ENCODE data around the gene PANK4.

The PANK4 gene

GRCh38 chr1:2522230-2522629, 4.2 kb downstream of the PANK4 start:
- no peaks in the 10 kb centered on the region for H3K9me3 Mint-ChIP-seq
- TF ChIP-seq, protein P1, sequence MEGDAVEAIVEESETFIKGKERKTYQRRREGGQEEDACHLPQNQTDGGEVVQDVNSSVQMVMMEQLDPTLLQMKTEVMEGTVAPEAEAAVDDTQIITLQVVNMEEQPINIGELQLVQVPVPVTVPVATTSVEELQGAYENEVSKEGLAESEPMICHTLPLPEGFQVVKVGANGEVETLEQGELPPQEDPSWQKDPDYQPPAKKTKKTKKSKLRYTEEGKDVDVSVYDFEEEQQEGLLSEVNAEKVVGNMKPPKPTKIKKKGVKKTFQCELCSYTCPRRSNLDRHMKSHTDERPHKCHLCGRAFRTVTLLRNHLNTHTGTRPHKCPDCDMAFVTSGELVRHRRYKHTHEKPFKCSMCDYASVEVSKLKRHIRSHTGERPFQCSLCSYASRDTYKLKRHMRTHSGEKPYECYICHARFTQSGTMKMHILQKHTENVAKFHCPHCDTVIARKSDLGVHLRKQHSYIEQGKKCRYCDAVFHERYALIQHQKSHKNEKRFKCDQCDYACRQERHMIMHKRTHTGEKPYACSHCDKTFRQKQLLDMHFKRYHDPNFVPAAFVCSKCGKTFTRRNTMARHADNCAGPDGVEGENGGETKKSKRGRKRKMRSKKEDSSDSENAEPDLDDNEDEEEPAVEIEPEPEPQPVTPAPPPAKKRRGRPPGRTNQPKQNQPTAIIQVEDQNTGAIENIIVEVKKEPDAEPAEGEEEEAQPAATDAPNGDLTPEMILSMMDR (IDR thresholded peaks at IDR 0.05; ENCODE audit: unreplicated experiment in 3 of 3): no peak
- H3K27ac Mint-ChIP-seq: no peak overlapping the region
- H3K4me3 Mint-ChIP-seq: peak overlapping the region in 1 of 3 experiments; percentile 78
- peaks cover 31% of the 10 kb centered on the region for H3K36me3 Mint-ChIP-seq (ENCODE audit: low read depth)
- H3K27me3 Mint-ChIP-seq (ENCODE audit: low read depth): peaks cover 5% of the 10 kb centered on the region
- peaks cover 31% of the 10 kb centered on the region for H3K4me1 Mint-ChIP-seq

GRCh38 chr1:2520806-2521205, 5.6 kb downstream of the PANK4 start:
- no peaks in the 10 kb centered on the region for H3K27me3 Mint-ChIP-seq (ENCODE audit: low read depth)
- no peak overlapping the region for H3K27ac Mint-ChIP-seq
- H3K4me1 Mint-ChIP-seq: peaks cover 24% of the 10 kb centered on the region
- TF ChIP-seq, protein P1 (IDR thresholded peaks at IDR 0.05; ENCODE audit: unreplicated experiment in 3 of 3): no peak
- no peaks in the 10 kb centered on the region for H3K9me3 Mint-ChIP-seq
- H3K4me3 Mint-ChIP-seq: no peak overlapping the region
- peaks cover 32% of the 10 kb centered on the region for H3K36me3 Mint-ChIP-seq (ENCODE audit: low read depth)

- Mint-ChIP-seq H3K27me3 (ENCODE audit: low read depth) (no peaks in the 10 kb centered on the region), H3K4me3 (no peak overlapping the region), H3K4me1 (peaks cover 21% of the 10 kb centered on the region), H3K27ac (no peak overlapping the region), H3K36me3 (ENCODE audit: low read depth) (peaks cover 34% of the 10 kb centered on the region), H3K9me3 (no peaks in the 10 kb centered on the region)
- TF ChIP-seq, protein P1 (IDR thresholded peaks at IDR 0.05; ENCODE audit: unreplicated experiment in 3 of 3): no peak
Measured at GRCh38 chr1:2520206-2520605, 6.2 kb downstream of the PANK4 start.

GRCh38 chr1:2519729-2520128, 6.7 kb downstream of the PANK4 start:
- H3K27me3 Mint-ChIP-seq (ENCODE audit: low read depth): no peaks in the 10 kb centered on the region
- no peak overlapping the region for H3K4me3 Mint-ChIP-seq
- TF ChIP-seq, protein P1 (IDR thresholded peaks at IDR 0.05; ENCODE audit: unreplicated experiment in 3 of 3): no peak
- H3K27ac Mint-ChIP-seq: no peak overlapping the region
- H3K36me3 Mint-ChIP-seq (ENCODE audit: low read depth): peaks cover 36% of the 10 kb centered on the region
- H3K4me1 Mint-ChIP-seq: peaks cover 16% of the 10 kb centered on the region
- H3K9me3 Mint-ChIP-seq: no peaks in the 10 kb centered on the region

- Mint-ChIP-seq H3K9me3 (no peaks in the 10 kb centered on the region), H3K27me3 (ENCODE audit: low read depth) (no peaks in the 10 kb centered on the region), H3K4me3 (no peak overlapping the region), H3K27ac (no peak overlapping the region), H3K4me1 (peaks cover 11% of the 10 kb centered on the region), H3K36me3 (ENCODE audit: low read depth) (peaks cover 36% of the 10 kb centered on the region)
- TF ChIP-seq, protein P1 (IDR thresholded peaks at IDR 0.05; ENCODE audit: unreplicated experiment in 3 of 3): no peak
Measured at GRCh38 chr1:2519029-2519685, 7.2 kb downstream of the PANK4 start.

- Mint-ChIP-seq H3K27me3 (ENCODE audit: low read depth) (no peaks in the 10 kb centered on the region), H3K36me3 (ENCODE audit: low read depth) (peaks cover 36% of the 10 kb centered on the region), H3K27ac (no peak overlapping the region), H3K4me1 (peaks cover 6% of the 10 kb centered on the region), H3K9me3 (no peaks in the 10 kb centered on the region), H3K4me3 (no peak overlapping the region)
- TF ChIP-seq, protein P1 (IDR thresholded peaks at IDR 0.05; ENCODE audit: unreplicated experiment in 3 of 3): no peak
Measured at GRCh38 chr1:2518528-2518927, 7.9 kb downstream of the PANK4 start.
